ENCODE results near the gene TMEM59L. TPM values are rescaled to one million over a fixed set of nuclear protein-coding genes. Genes with fewer than 3 reads are reported as not detected.

The TMEM59L gene
- total and polyA plus RNA-seq, 2 of the 13 experiments (the other 11 are each of a cell fraction or from before 2014, with no cell fraction given), result 0.97 to 5.5 TPM

GRCh38 chr19:18668252-18668631 lies 55.6 kb downstream of the TMEM59L start:
- Histone ChIP-seq H3K27me3 (ENCODE audit: control insufficient read depth in 1 of 2, insufficient read depth in 2 of 2, low read length in 2 of 2) (no peaks in the 10 kb centered on the region), H3K36me3 (replicated peaks in 1 of 2; ENCODE audit: control insufficient read depth in 1 of 2, insufficient read depth in 2 of 2, low read length in 2 of 2) (peaks cover 6% of the 10 kb centered on the region in 2 experiments; a peak in 3 of 5 replicates), H3K27ac (ENCODE audit: extremely low read length, insufficient read depth, low read length) (no peak overlapping the region), H3K9me3 (ENCODE audit: low read length) (no peaks in the 10 kb centered on the region), H3K4me1 (ENCODE audit: insufficient read depth, low read length) (peaks cover 10% of the 10 kb centered on the region), H4K20me1 (ENCODE audit: insufficient read depth, low read length) (no peaks in the 10 kb centered on the region), H3K79me2 (ENCODE audit: insufficient read depth, low read length) (no peaks in the 10 kb centered on the region), H2AFZ (ENCODE audit: low read length) (no peak overlapping the region), H3K4me3 (replicated peaks in 1 of 3; ENCODE audit: insufficient read depth in 1 of 3, low read depth in 2 of 3, low read length in 3 of 3) (no peak overlapping the region), H3K4me2 (ENCODE audit: low read depth, low read length) (no peak overlapping the region), H3K9ac (ENCODE audit: insufficient read depth, low read depth, low read length) (no peak overlapping the region)
- BruUV-seq (replicated peaks), result no TSS peak
- DNase-seq (ENCODE audit: low spot score) (no peak), FAIRE-seq (no peak), ATAC-seq (no peak)
- TF ChIP-seq MED1 (CRISPR knock-in tag; IDR thresholded peaks at IDR 0.05) (no peak), PAX8 (CRISPR knock-in tag; IDR thresholded peaks at IDR 0.05; ENCODE audit: borderline replicate concordance) (no peak), SRSF4 (IDR thresholded peaks at IDR 0.05; ENCODE audit: low read depth, low read length, poor library complexity, severe bottlenecking) (no peak), ZFAT (CRISPR knock-in tag; conservative IDR thresholded peaks at IDR 0.05) (no peak), ZNF121 (CRISPR knock-in tag; IDR thresholded peaks at IDR 0.05) (no peak), ZMYM4 (CRISPR knock-in tag; IDR thresholded peaks at IDR 0.05) (no peak), ZNF564 (CRISPR knock-in tag; IDR thresholded peaks at IDR 0.05) (no peak)
- CTCF ChIA-PET (ENCODE audit: low intra/inter-chr PET ratio, low total read pairs), result no interaction called here
- POLR2A ChIA-PET, result no interaction called here
- intact Hi-C loops (cut with micrococcal nuclease; ENCODE audit: unreplicated experiment) (no loop called here), in situ Hi-C loops (cut with HindIII; ENCODE audit: extremely low pct_ligation_motif_present, low pct_unique_long_range_greater_than_20kb) (no loop called here)
- WGBS (ENCODE audit: low lambda C conversion rate), result 96% methylated on average over 25 of the region's 38 CpGs

- ChIA-PET CTCF (ENCODE audit: low intra/inter-chr PET ratio, low total read pairs) (no interaction called here), POLR2A (no interaction called here)
- no TSS peak for BruUV-seq (replicated peaks)
- H3K27ac ChIP-seq (ENCODE audit: extremely low read length, insufficient read depth, low read length), result no peak overlapping the region
- peaks cover 6% of the 10 kb centered on the region in 2 experiments; a peak in 3 of 5 replicates for H3K36me3 ChIP-seq (replicated peaks in 1 of 2; ENCODE audit: control insufficient read depth in 1 of 2, insufficient read depth in 2 of 2, low read length in 2 of 2)
- FAIRE-seq (no peak), ATAC-seq (no peak), DNase-seq (ENCODE audit: low spot score) (no peak)
- peaks cover 7% of the 10 kb centered on the region; the same call in 1 of the 2 replicates for H3K4me1 ChIP-seq (ENCODE audit: insufficient read depth, low read length)
- no peak for TF ChIP-seq XRCC5 (optimal IDR thresholded peaks at IDR 0.05; ENCODE audit: low read length)
- no peak for TF ChIP-seq CENPX (CRISPR knock-in tag; IDR thresholded peaks at IDR 0.05)
- in situ Hi-C loops (cut with HindIII; ENCODE audit: extremely low pct_ligation_motif_present, low pct_unique_long_range_greater_than_20kb) (no loop called here), intact Hi-C loops (cut with micrococcal nuclease; ENCODE audit: unreplicated experiment) (no loop called here)
- H3K79me2 ChIP-seq (ENCODE audit: insufficient read depth, low read length), result no peaks in the 10 kb centered on the region
- H3K27me3 ChIP-seq (ENCODE audit: control insufficient read depth in 1 of 2, insufficient read depth in 2 of 2, low read length in 2 of 2), result no peaks in the 10 kb centered on the region
- H2AFZ ChIP-seq (ENCODE audit: low read length), result no peak overlapping the region
- no peak overlapping the region for H3K9ac ChIP-seq (ENCODE audit: insufficient read depth, low read depth, low read length)
- 98% methylated on average over 36 of the region's 58 CpGs for WGBS (ENCODE audit: low lambda C conversion rate)
- no peaks in the 10 kb centered on the region for H4K20me1 ChIP-seq (ENCODE audit: insufficient read depth, low read length)
- no peaks in the 10 kb centered on the region for H3K9me3 ChIP-seq (ENCODE audit: low read length)
- no peak overlapping the region for H3K4me3 ChIP-seq (replicated peaks in 1 of 3; ENCODE audit: insufficient read depth in 1 of 3, low read depth in 2 of 3, low read length in 3 of 3)
- H3K4me2 ChIP-seq (ENCODE audit: low read depth, low read length), result no peak overlapping the region
Observed at GRCh38 chr19:18668744-18669523, 56.3 kb downstream of the TMEM59L start.
